ENCODE data around the gene ATP5PB. TPM values are rescaled to one million over a fixed set of nuclear protein-coding genes. Genes with fewer than 3 reads are reported as not detected.

ATP5PB gene
- 229 to 320 TPM (median 246 TPM) in 5 replicates for total RNA-seq (2022; extraction: Qiagen RNA extraction; ENCODE audit: low read depth)

GRCh38 chr1:111448918-111449702, at the start of gene ATP5PB, which contains the start of gene WDR77:
Gene ATP5PB (plus strand): TSS chr1:111449464. CDS start chr1:111449542, 78 bp downstream.
Gene WDR77 (minus strand): TSS chr1:111449256. CDS start chr1:111449169, 87 bp downstream.

DNA sequence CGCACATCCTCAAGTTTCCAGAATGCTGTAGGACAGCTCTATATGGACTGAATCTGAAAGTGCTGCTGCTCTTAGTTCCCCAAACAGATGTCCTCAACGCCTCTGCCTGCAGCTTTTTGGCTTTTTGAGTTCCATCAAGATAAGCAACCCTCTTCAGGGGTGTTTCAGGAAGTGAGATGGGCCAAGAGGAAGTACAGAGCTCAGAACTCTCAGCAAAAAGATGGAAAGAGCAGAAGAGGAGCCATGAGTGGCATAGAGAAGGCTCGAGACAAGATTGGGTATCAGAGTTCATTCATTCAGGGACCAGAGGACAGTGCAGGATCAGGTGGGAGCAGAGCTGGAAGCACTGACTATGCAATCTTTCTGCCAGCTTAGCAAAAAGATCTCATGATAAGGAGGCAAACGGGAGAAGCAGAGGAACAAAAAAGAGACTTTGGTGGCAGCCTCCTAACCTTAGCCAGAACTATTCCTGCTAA, 54.4 kb downstream of the ATP5PB start, which contains the start of the genes ADORA3 and TMIGD3:
ADORA3 (minus strand) TSS at position 49 of the 476 bp plus-strand sequence. CDS start 279 bp downstream, outside the sequence.
TMIGD3 (minus strand) TSS at position 49 of the 476 bp plus-strand sequence. CDS start 279 bp downstream, outside the sequence.

Other genes starting within 250 kb of the ATP5PB start
- 1.6 to 2.2 TPM (median 1.7 TPM) in 5 replicates for gene DENND2D, start 248.8 kb upstream of the ATP5PB start, total RNA-seq (2022; extraction: Qiagen RNA extraction; ENCODE audit: low read depth)
- 0.32 to 0.83 TPM (median 0.41 TPM) in 5 replicates for gene CHI3L2, start 221.8 kb upstream of the ATP5PB start, total RNA-seq (2022; extraction: Qiagen RNA extraction; ENCODE audit: low read depth)
- gene CHIA, start 158.6 kb upstream of the ATP5PB start, total RNA-seq (2022; extraction: Qiagen RNA extraction; ENCODE audit: low read depth), result not detected in 5 replicates
- gene OVGP1, start 21.7 kb upstream of the ATP5PB start, total RNA-seq (2022; extraction: Qiagen RNA extraction; ENCODE audit: low read depth), result 0.87 to 1.1 TPM (median 0.92 TPM) in 5 replicates
- 29.7 to 52.1 TPM (median 48.2 TPM) in 5 replicates for gene WDR77, start 208 bp upstream of the ATP5PB start, total RNA-seq (2022; extraction: Qiagen RNA extraction; ENCODE audit: low read depth)
- 0.20 to 0.26 TPM in 2 of 5 replicates, not detected in the others for gene C1orf162, start 24.5 kb downstream of the ATP5PB start, total RNA-seq (2022; extraction: Qiagen RNA extraction; ENCODE audit: low read depth)
- not detected in 5 replicates for gene ADORA3, start 54.2 kb downstream of the ATP5PB start, total RNA-seq (2022; extraction: Qiagen RNA extraction; ENCODE audit: low read depth)
- gene TMIGD3, start 54.2 kb downstream of the ATP5PB start, total RNA-seq (2022; extraction: Qiagen RNA extraction; ENCODE audit: low read depth), result not detected in 5 replicates
- 22.3 to 40.5 TPM (median 25.4 TPM) in 5 replicates for gene RAP1A, start 170.3 kb downstream of the ATP5PB start, total RNA-seq (2022; extraction: Qiagen RNA extraction; ENCODE audit: low read depth)